Measurements from ENCODE around the gene TAF1. TPM values are rescaled to one million over a fixed set of nuclear protein-coding genes. Genes with fewer than 3 reads are reported as not detected.
"Not testable (repeated sequence)": the region's sequence is repeated elsewhere in the genome, so short reads cannot be mapped to it uniquely, and the experiment has no call there.

The TAF1 gene
- total and polyA plus RNA-seq, 2 of the 8 experiments (the other 6 are each of a cell fraction or from before 2014, with no cell fraction given) = 6.3 to 30.2 TPM

DNA sequence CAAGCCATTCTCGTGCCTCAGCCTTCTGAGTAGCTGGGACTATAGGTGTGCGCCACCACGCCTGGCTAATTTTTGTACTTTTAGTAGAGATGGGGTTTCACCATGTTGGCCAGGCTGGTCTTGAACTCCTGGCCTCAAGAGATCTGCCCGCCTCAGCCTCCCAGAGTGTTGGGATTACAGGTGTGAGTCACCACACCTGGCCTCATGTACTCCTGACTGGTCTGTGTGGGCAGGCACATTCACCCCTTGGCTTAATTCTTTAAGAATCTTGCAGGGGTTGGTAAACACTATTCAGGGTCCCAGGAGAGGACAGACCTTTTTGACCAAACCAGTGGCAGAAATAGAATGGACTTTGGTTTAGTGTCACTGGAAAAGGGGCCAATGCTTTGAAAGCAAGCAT, 25.6 kb downstream of the TAF1 start:
- not testable (repeated sequence) for H3K56ac ChIP-seq (replicated peaks; ENCODE audit: insufficient read length, low read depth, low read length); H4K8ac ChIP-seq (ENCODE audit: extremely low read depth, insufficient read depth, low read length); H3K4me2 ChIP-seq (ENCODE audit: insufficient read depth in 1 of 2, low read depth in 2 of 2, low read length in 2 of 2); H3K23me2 ChIP-seq (ENCODE audit: low read depth, low read length); H3K9ac ChIP-seq (replicated peaks in 1 of 4; ENCODE audit: extremely low read depth in 1 of 4, low read depth in 3 of 4, low read length in 3 of 4); H3K79me2 ChIP-seq (ENCODE audit: control insufficient read depth in 1 of 2, insufficient read depth in 2 of 2, low read length in 2 of 2); H3K23ac ChIP-seq (ENCODE audit: insufficient read length); H3K27me3 ChIP-seq (replicated peaks in 1 of 4; ENCODE audit: control insufficient read depth in 3 of 4, extremely low read depth in 1 of 4, insufficient read depth in 3 of 4, low read length in 3 of 4); H3K4me1 ChIP-seq (replicated peaks in 1 of 4; ENCODE audit: control insufficient read depth in 3 of 4, insufficient read depth in 4 of 4, low read length in 3 of 4); H3K9me3 ChIP-seq (ENCODE audit: insufficient read depth in 2 of 2, low read depth in 1 of 2, low read length in 1 of 2); H3K4me3 ChIP-seq (ENCODE audit: extremely low read depth in 1 of 4, insufficient read depth in 2 of 4, low read depth in 3 of 4, low read length in 4 of 4); H2BK20ac ChIP-seq (ENCODE audit: low read length); DNase-seq (ENCODE audit: low read depth in 1 of 2, low spot score in 2 of 2); H4K20me1 ChIP-seq (replicated peaks in 1 of 2; ENCODE audit: control insufficient read depth in 1 of 2, insufficient read depth in 2 of 2, low read length in 2 of 2); H2AFZ ChIP-seq (ENCODE audit: low read length); H3K18ac ChIP-seq (ENCODE audit: extremely low read depth, low read length); H2BK120ac ChIP-seq (replicated peaks; ENCODE audit: low read depth, low read length); H4K91ac ChIP-seq (replicated peaks; ENCODE audit: insufficient read length, low read length); H2BK15ac ChIP-seq (ENCODE audit: low read length); H3K79me1 ChIP-seq (ENCODE audit: low read depth, low read length); H2AK5ac ChIP-seq (ENCODE audit: low read depth, low read length); FAIRE-seq; H2BK5ac ChIP-seq (ENCODE audit: low read depth, low read length); H3K4ac ChIP-seq (replicated peaks; ENCODE audit: insufficient read length, low read depth, low read length); H3K14ac ChIP-seq (ENCODE audit: insufficient read length); H2BK12ac ChIP-seq (ENCODE audit: low read depth, low read length); H3K27ac ChIP-seq (ENCODE audit: low read depth, low read length); H4K5ac ChIP-seq (ENCODE audit: insufficient read length, low read depth, low read length)
- 84% methylated on average over 4 of the region's 4 CpGs; no CpG with 5 or more reads in 1 of the 2 experiments for WGBS, 2 experiments (ENCODE audit: extremely low coverage in 1 of 2, insufficient coverage in 1 of 2, insufficient read length in 1 of 2, insufficient replicate concordance in 2 of 2, low coverage in 1 of 2, low lambda C conversion rate in 2 of 2, missing lambda C conversion rate in 1 of 2)
- peaks cover 0 to 70% (median 32%) of the 10 kb centered on the region in 4 experiments; a peak in 6 of 8 replicates for H3K36me3 ChIP-seq (ENCODE audit: control insufficient read depth in 2 of 4, insufficient read depth in 4 of 4, low read length in 3 of 4)
- ChIA-PET POLR2A (ENCODE audit: partially characterized antibody) (interaction anchor here (1.6 kb wide), 1 partner anchor 11 kb away, joined by 4 read pairs; no protein-coding TSS in a partner anchor), CTCF (ENCODE audit: partially characterized antibody) (interaction anchor here (0.7 kb wide), 1 partner anchor 17 kb away, joined by 3 read pairs; no protein-coding TSS in a partner anchor)

Measured in H1 (cell line).